Neural cell (in vitro differentiated cells): ENCODE measurements around the gene PTPRT. TPM values are rescaled to one million over a fixed set of nuclear protein-coding genes. Genes with fewer than 3 reads are reported as not detected.

Source experiments
- H2AFZ ChIP-seq: fragments of 200-600, 300-800 bp; sonication (generic), shearing (Covaris generic); 2 replicates; pipeline ENCODE4 v1.6.0; 2014; ENCODE audit warnings: low read depth, mild to moderate bottlenecking, antibody characterized with exemption, low read length, moderate library complexity
- H3F3A ChIP-seq: fragments of 200-600 bp; shearing (Covaris generic); 2 replicates; pipeline ENCODE4 v1.6.1; 2016; ENCODE audit warnings: mild to moderate bottlenecking, moderate library complexity, mixed read lengths, antibody characterized with exemption, low read length; ENCODE audit not compliant: insufficient read depth, poor library complexity, severe bottlenecking
- H3K27ac ChIP-seq: fragments of 200-600, 300-800 bp; sonication (generic), shearing (Covaris generic); 2 replicates; pipeline ENCODE4 v1.5.1; 2014; ENCODE audit warnings: mild to moderate bottlenecking, low read length, moderate library complexity
- H3K27me3 ChIP-seq: fragments of 300-800, 200-600 bp; sonication (generic), shearing (Covaris generic); 2 replicates; pipeline ENCODE4 v1.6.0; 2014; ENCODE audit warnings: mild to moderate bottlenecking, low read depth, low read length, moderate library complexity; ENCODE audit not compliant: insufficient read depth
- H3K36me3 ChIP-seq: fragments of 300-800, 200-600 bp; sonication (generic), shearing (Covaris generic); 2 replicates; pipeline ENCODE4 v1.5.1; 2014; ENCODE audit warnings: mild to moderate bottlenecking, antibody characterized with exemption, low read length, moderate library complexity; ENCODE audit not compliant: insufficient read depth
- H3K4me2 ChIP-seq: fragments of 300-800, 200-600 bp; sonication (generic), shearing (Covaris generic); 2 replicates; pipeline ENCODE4 v1.6.0; 2014; ENCODE audit warnings: mild to moderate bottlenecking, low read length
- H3K4me3 ChIP-seq: fragments of 300-800, 200-600 bp; sonication (generic), shearing (Covaris generic); 2 replicates; pipeline ENCODE4 v1.5.1; 2014; ENCODE audit warnings: mild to moderate bottlenecking, low read length, moderate library complexity
- H3K79me2 ChIP-seq: fragments of 200-600 bp; shearing (Covaris generic); replicated peaks from 2 replicates; pipeline ENCODE4 v1.6.0; 2014; ENCODE audit warnings: mild to moderate bottlenecking, low read length, moderate library complexity; ENCODE audit not compliant: insufficient read depth
- H3K9ac ChIP-seq: fragments of 300-800, 200-600 bp; sonication (generic), shearing (Covaris generic); 2 replicates; pipeline ENCODE4 v1.6.1; 2016; ENCODE audit warnings: mild to moderate bottlenecking, low read length, mixed read lengths
- H3K9me2 ChIP-seq: fragments of 200-600 bp; shearing (Covaris generic); 2 replicates; pipeline ENCODE4 v1.6.1; 2016; ENCODE audit warnings: mild to moderate bottlenecking, low read length, mixed read lengths; ENCODE audit not compliant: insufficient read depth
- H3K9me3 ChIP-seq: fragments of 200-600, 300-800 bp; sonication (generic), shearing (Covaris generic); 2 replicates; pipeline ENCODE4 v1.6.1; 2016; ENCODE audit warnings: mild to moderate bottlenecking, mixed run types, low read length, moderate library complexity, mixed read lengths
- H4K20me1 ChIP-seq: fragments of 200-600 bp; shearing (Covaris generic); 2 replicates; pipeline ENCODE4 v1.6.1; 2016; ENCODE audit warnings: mild to moderate bottlenecking, mixed run types; ENCODE audit not compliant: insufficient read depth
- EP300 ChIP-seq: fragments of 450-650 bp; conservative IDR thresholded peaks from 2 replicates; pipeline ENCODE4 v1.6.1; 2014; ENCODE audit warnings: antibody characterized with exemption, mild to moderate bottlenecking, moderate library complexity; ENCODE audit not compliant: poor library complexity, severe bottlenecking
- EZH2 ChIP-seq: fragments of 200-600, 300-800 bp; shearing (Covaris generic), sonication (generic); IDR thresholded peaks from 2 replicates; pipeline ENCODE4 v1.6.1; 2014; ENCODE audit warnings: antibody characterized with exemption, low read length, borderline replicate concordance, mild to moderate bottlenecking; ENCODE audit not compliant: insufficient read depth, poor library complexity, severe bottlenecking
- MXI1 ChIP-seq: fragments of 450-650 bp; conservative IDR thresholded peaks from 2 replicates; pipeline ENCODE4 v1.6.1; 2014; ENCODE audit warnings: antibody characterized with exemption, mild to moderate bottlenecking; ENCODE audit not compliant: poor library complexity, severe bottlenecking
- POLR2AphosphoS5 ChIP-seq: IDR thresholded peaks from 2 replicates; pipeline ENCODE4 v1.6.1; 2012
- RAD21 ChIP-seq: fragments of 450-650 bp; conservative IDR thresholded peaks from 2 replicates; pipeline ENCODE4 v1.6.1; 2014; ENCODE audit warnings: antibody characterized with exemption, mild to moderate bottlenecking, moderate library complexity
- SMC3 ChIP-seq: fragments of 450-650 bp; conservative IDR thresholded peaks from 2 replicates; pipeline ENCODE4 v1.6.1; 2014; ENCODE audit warnings: antibody characterized with exemption, mild to moderate bottlenecking, moderate library complexity; ENCODE audit not compliant: poor library complexity
- TAF1 ChIP-seq: IDR thresholded peaks from 2 replicates; pipeline ENCODE4 v1.6.1; 2012; ENCODE audit warnings: low read depth
- polyA plus RNA-seq: library from polyadenylated mRNA; depleted of rRNA; stranded (reverse); fragments of >200 nt; gene quantifications from 2 replicates; pipeline ENCODE4 v1.2.3, GENCODE V29; 2014
- TF ChIP-seq, protein P1 (sequence below): fragments of 450-650 bp; IDR thresholded peaks from 2 replicates; pipeline ENCODE4 v1.5.1; 2014; ENCODE audit warnings: antibody characterized with exemption, mild to moderate bottlenecking, moderate library complexity; ENCODE audit not compliant: poor library complexity, severe bottlenecking
- TF ChIP-seq, protein P2 (sequence below): IDR thresholded peaks from 2 replicates; pipeline ENCODE4 v1.6.1; 2012; ENCODE audit warnings: borderline replicate concordance

PTPRT gene
- polyA plus RNA-seq, 1 donor from 2014 or later: 9.2 TPM

DNA sequence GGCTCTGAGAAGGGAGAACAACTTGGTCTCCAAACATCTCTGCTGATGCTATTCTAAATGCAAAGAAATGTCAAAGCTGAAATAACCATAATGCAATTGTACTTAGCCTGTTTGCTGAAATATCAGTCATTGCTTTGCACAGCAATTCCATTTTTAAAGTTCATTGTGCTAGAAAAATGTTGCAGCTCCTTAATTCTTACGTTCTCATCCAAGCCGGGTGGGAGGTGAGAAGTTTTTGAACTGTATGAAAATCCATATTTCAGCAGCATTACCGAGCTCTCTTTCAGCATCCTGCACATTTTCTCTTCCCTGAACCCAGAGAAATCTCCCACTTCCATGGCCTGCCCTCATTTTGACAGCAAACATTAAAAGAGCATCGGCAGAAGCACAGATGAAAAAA is 630.0 kb downstream of the PTPRT start:
- Histone ChIP-seq H3K9me3 (no peaks in the 10 kb centered on the region), H3K4me2 (no peak overlapping the region), H3K27ac (no peak overlapping the region), H3K9ac (no peak overlapping the region), H3F3A (no peaks in the 10 kb centered on the region), H3K79me2 (no peaks in the 10 kb centered on the region), H2AFZ (no peak overlapping the region), H3K4me3 (no peak overlapping the region), H3K27me3 (no peaks in the 10 kb centered on the region), H3K36me3 (no peaks in the 10 kb centered on the region), H4K20me1 (no peaks in the 10 kb centered on the region), H3K9me2 (no peaks in the 10 kb centered on the region)
- TF ChIP-seq SMC3 (no peak), POLR2AphosphoS5 (no peak), RAD21 (no peak), EP300 (no peak), TAF1 (no peak), MXI1 (no peak)
- TF ChIP-seq, protein P1, sequence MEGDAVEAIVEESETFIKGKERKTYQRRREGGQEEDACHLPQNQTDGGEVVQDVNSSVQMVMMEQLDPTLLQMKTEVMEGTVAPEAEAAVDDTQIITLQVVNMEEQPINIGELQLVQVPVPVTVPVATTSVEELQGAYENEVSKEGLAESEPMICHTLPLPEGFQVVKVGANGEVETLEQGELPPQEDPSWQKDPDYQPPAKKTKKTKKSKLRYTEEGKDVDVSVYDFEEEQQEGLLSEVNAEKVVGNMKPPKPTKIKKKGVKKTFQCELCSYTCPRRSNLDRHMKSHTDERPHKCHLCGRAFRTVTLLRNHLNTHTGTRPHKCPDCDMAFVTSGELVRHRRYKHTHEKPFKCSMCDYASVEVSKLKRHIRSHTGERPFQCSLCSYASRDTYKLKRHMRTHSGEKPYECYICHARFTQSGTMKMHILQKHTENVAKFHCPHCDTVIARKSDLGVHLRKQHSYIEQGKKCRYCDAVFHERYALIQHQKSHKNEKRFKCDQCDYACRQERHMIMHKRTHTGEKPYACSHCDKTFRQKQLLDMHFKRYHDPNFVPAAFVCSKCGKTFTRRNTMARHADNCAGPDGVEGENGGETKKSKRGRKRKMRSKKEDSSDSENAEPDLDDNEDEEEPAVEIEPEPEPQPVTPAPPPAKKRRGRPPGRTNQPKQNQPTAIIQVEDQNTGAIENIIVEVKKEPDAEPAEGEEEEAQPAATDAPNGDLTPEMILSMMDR: no peak
- TF ChIP-seq, protein P2, sequence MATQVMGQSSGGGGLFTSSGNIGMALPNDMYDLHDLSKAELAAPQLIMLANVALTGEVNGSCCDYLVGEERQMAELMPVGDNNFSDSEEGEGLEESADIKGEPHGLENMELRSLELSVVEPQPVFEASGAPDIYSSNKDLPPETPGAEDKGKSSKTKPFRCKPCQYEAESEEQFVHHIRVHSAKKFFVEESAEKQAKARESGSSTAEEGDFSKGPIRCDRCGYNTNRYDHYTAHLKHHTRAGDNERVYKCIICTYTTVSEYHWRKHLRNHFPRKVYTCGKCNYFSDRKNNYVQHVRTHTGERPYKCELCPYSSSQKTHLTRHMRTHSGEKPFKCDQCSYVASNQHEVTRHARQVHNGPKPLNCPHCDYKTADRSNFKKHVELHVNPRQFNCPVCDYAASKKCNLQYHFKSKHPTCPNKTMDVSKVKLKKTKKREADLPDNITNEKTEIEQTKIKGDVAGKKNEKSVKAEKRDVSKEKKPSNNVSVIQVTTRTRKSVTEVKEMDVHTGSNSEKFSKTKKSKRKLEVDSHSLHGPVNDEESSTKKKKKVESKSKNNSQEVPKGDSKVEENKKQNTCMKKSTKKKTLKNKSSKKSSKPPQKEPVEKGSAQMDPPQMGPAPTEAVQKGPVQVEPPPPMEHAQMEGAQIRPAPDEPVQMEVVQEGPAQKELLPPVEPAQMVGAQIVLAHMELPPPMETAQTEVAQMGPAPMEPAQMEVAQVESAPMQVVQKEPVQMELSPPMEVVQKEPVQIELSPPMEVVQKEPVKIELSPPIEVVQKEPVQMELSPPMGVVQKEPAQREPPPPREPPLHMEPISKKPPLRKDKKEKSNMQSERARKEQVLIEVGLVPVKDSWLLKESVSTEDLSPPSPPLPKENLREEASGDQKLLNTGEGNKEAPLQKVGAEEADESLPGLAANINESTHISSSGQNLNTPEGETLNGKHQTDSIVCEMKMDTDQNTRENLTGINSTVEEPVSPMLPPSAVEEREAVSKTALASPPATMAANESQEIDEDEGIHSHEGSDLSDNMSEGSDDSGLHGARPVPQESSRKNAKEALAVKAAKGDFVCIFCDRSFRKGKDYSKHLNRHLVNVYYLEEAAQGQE: no peak

DNA sequence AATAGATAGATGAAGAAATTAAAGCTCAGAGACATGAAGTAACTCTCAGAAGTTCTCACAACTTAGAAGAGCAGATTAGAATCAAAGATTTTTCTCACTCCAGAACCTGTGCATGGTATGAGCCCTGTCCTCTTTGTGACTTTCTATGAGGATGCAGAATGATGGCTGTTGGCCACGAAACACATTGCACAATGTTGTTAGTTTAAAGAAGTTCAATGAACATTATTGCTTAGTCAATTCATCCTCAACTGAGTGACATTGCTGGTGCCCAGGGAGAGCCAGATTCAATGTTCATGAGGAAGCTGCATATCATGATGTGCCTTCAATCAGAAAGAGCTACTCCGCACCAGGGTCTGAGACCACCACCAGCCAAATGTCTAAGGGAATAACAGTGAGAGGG is 633.1 kb downstream of the PTPRT start:
- Histone ChIP-seq H3K4me2 (no peak overlapping the region), H3K9me2 (no peaks in the 10 kb centered on the region), H3K79me2 (no peaks in the 10 kb centered on the region), H3K9me3 (no peaks in the 10 kb centered on the region), H3K36me3 (no peaks in the 10 kb centered on the region), H2AFZ (no peak overlapping the region), H4K20me1 (no peaks in the 10 kb centered on the region), H3K4me3 (no peak overlapping the region), H3K27me3 (no peaks in the 10 kb centered on the region), H3K27ac (no peak overlapping the region), H3K9ac (no peak overlapping the region), H3F3A (no peaks in the 10 kb centered on the region)
- TF ChIP-seq, protein P2: no peak
- TF ChIP-seq EP300 (no peak), RAD21 (no peak), MXI1 (no peak), POLR2AphosphoS5 (no peak), EZH2 (no peak), TAF1 (no peak), SMC3 (no peak)
- TF ChIP-seq, protein P1: no peak
